Endothelial cell (in vitro differentiated cells): ENCODE measurements around the gene NDUFAF5. TPM values are rescaled to one million over a fixed set of nuclear protein-coding genes. Genes with fewer than 3 reads are reported as not detected.

ENCODE experiments used
- DNase-seq: peaks from one replicate; pipeline ENCODE4 v3.0.0; 2021; ENCODE audit warnings: low spot score
- H3K27ac Mint-ChIP-seq: one replicate; pipeline ENCODE4 v1.8.0; 2021; ENCODE audit warnings: mixed read lengths, inconsistent platforms; ENCODE audit not compliant: unreplicated experiment
- H3K27me3 Mint-ChIP-seq: one replicate; pipeline ENCODE4 v1.8.0; 2021; ENCODE audit warnings: mild to moderate bottlenecking, moderate library complexity, mixed read lengths, inconsistent platforms; ENCODE audit not compliant: unreplicated experiment
- H3K36me3 Mint-ChIP-seq: one replicate; pipeline ENCODE4 v1.8.0; 2021; ENCODE audit warnings: mild to moderate bottlenecking, low read depth, mixed read lengths, inconsistent platforms; ENCODE audit not compliant: unreplicated experiment
- H3K4me1 Mint-ChIP-seq: one replicate; pipeline ENCODE4 v1.8.0; 2021; ENCODE audit warnings: mild to moderate bottlenecking, mixed read lengths, inconsistent platforms; ENCODE audit not compliant: unreplicated experiment
- H3K4me3 Mint-ChIP-seq: one replicate; pipeline ENCODE4 v1.8.0; 2021; ENCODE audit warnings: mild to moderate bottlenecking, mixed read lengths, inconsistent platforms; ENCODE audit not compliant: unreplicated experiment
- H3K9me3 Mint-ChIP-seq: one replicate; pipeline ENCODE4 v1.8.0; 2021; ENCODE audit warnings: mixed read lengths, inconsistent platforms; ENCODE audit not compliant: unreplicated experiment
- total RNA-seq: library from RNA; stranded (reverse); fragmentation: NEBNext Ultra II Directional; extraction: Animal tissue kit (Norgen Biotek cat#: 25700); gene quantifications from one replicate; pipeline ENCODE4 v1.2.1, GENCODE V29; 2021; ENCODE audit not compliant: unreplicated experiment
- TF ChIP-seq, protein P1 (sequence below): fragments of 200-600 bp; sonication (generic); IDR thresholded peaks from one replicate; pipeline ENCODE4 v1.5.0; 2021; ENCODE audit warnings: antibody characterized with exemption; ENCODE audit not compliant: unreplicated experiment

The NDUFAF5 gene
- total RNA-seq, 1 donor from 2014 or later, result 22.5 TPM

GRCh38 chr20:13868331-13868730 lies 83.5 kb downstream of the NDUFAF5 start:
- H3K27me3 Mint-ChIP-seq, result no peaks in the 10 kb centered on the region
- no peak for DNase-seq
- no peaks in the 10 kb centered on the region for H3K4me1 Mint-ChIP-seq
- TF ChIP-seq, protein P1, sequence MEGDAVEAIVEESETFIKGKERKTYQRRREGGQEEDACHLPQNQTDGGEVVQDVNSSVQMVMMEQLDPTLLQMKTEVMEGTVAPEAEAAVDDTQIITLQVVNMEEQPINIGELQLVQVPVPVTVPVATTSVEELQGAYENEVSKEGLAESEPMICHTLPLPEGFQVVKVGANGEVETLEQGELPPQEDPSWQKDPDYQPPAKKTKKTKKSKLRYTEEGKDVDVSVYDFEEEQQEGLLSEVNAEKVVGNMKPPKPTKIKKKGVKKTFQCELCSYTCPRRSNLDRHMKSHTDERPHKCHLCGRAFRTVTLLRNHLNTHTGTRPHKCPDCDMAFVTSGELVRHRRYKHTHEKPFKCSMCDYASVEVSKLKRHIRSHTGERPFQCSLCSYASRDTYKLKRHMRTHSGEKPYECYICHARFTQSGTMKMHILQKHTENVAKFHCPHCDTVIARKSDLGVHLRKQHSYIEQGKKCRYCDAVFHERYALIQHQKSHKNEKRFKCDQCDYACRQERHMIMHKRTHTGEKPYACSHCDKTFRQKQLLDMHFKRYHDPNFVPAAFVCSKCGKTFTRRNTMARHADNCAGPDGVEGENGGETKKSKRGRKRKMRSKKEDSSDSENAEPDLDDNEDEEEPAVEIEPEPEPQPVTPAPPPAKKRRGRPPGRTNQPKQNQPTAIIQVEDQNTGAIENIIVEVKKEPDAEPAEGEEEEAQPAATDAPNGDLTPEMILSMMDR, result no peak
- no peaks in the 10 kb centered on the region for H3K36me3 Mint-ChIP-seq
- H3K4me3 Mint-ChIP-seq, result no peak overlapping the region
- no peak overlapping the region for H3K27ac Mint-ChIP-seq
- H3K9me3 Mint-ChIP-seq, result no peaks in the 10 kb centered on the region

DNA sequence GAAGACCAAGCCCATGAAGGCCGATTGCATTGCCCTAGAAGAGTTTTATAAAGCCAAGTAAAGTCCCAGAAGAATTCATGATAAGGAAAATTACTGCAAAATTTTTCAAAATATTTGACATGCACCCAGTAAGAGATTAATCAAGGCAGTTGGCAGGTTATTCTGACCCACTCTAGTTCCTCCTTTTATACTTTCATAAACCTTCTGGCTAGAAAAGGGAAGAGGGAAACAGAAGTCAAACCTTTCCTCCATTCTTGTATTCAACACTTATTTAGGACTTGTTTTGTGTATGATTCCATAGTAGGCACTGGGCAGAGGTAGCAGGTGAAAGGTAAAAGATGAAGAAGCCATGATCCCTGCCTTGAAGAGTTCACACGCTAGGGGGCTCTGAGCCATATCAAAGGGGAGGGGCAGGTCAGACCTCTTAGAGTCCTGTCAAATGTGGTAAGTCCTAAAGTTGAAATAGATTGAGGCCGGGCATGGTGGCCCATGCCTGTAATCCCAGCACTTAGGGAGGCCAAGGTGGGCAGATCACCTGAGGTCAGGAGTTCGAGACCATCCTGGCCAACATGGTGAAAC lies 85.4 kb downstream of the NDUFAF5 start:
- no peaks in the 10 kb centered on the region for H3K9me3 Mint-ChIP-seq
- H3K4me3 Mint-ChIP-seq, result no peak overlapping the region
- H3K36me3 Mint-ChIP-seq, result no peaks in the 10 kb centered on the region
- H3K27me3 Mint-ChIP-seq, result peaks cover 2% of the 10 kb centered on the region
- peaks cover 14% of the 10 kb centered on the region for H3K4me1 Mint-ChIP-seq
- TF ChIP-seq, protein P1, result no peak
- no peak overlapping the region for H3K27ac Mint-ChIP-seq
- no peak for DNase-seq

Other genes starting within 250 kb of the NDUFAF5 start
- 15.9 TPM for gene TASP1, start 146.1 kb upstream of the NDUFAF5 start, total RNA-seq
- 11.6 TPM for gene ESF1, start 109 bp upstream of the NDUFAF5 start, total RNA-seq
- not detected for gene SEL1L2, start 205.6 kb downstream of the NDUFAF5 start, total RNA-seq
- gene MACROD2, start 210.5 kb downstream of the NDUFAF5 start, total RNA-seq, result 6.4 TPM